LHCN-M2 (cell line): Measurements from ENCODE around the gene TTPAL. TPM values are rescaled to one million over a fixed set of nuclear protein-coding genes. Genes with fewer than 3 reads are reported as not detected.
A peak's percentile ranks its signal among the peaks of the same experiment; 100 is the strongest.
"Not testable (repeated sequence)": the region's sequence is repeated elsewhere in the genome, so short reads cannot be mapped to it uniquely, and the experiment has no call there.

Source experiments
- DNase-seq: peaks from one replicate; pipeline ENCODE4 v3.0.0-alpha.2; 2012; ENCODE audit warnings: low read depth
- total RNA-seq: library from RNA; depleted of rRNA; stranded (reverse); fragments of >200 nt; gene quantifications from 2 replicates; pipeline ENCODE4 v1.2.3, GENCODE V29; 2014

Gene TTPAL
- total RNA-seq, 1 experiment from 2014 or later = 19.9 TPM

DNA sequence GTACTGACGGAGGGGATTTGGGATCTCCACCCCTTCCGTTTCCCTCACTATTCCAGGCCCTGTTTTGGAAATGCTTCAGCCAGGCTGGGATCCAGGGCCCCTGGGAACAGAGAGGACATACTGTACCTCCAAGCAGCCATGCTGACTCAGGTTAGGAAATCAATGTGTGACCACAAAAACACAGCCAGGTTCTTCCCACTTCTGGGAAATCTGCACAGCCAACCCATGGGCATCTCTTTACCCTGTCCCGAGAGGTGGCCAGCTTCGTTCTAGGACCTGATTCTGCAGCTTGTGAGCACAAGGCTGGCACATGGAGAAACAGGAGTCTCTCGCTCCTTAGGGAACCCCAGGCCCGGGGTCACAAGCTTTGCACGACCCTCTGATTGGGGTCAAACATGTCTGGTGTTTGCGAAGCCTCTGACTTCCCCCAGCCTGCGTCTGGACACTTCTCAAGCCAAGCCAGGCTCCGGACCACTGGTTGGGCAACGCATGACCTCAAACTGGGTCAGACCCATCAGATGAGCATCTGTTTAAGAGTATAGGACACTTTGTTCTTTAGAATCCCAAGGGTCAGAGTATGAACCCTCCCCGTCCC lies 8.3 kb upstream of the TTPAL start:
- DNase-seq = peak; percentile 97

DNA sequence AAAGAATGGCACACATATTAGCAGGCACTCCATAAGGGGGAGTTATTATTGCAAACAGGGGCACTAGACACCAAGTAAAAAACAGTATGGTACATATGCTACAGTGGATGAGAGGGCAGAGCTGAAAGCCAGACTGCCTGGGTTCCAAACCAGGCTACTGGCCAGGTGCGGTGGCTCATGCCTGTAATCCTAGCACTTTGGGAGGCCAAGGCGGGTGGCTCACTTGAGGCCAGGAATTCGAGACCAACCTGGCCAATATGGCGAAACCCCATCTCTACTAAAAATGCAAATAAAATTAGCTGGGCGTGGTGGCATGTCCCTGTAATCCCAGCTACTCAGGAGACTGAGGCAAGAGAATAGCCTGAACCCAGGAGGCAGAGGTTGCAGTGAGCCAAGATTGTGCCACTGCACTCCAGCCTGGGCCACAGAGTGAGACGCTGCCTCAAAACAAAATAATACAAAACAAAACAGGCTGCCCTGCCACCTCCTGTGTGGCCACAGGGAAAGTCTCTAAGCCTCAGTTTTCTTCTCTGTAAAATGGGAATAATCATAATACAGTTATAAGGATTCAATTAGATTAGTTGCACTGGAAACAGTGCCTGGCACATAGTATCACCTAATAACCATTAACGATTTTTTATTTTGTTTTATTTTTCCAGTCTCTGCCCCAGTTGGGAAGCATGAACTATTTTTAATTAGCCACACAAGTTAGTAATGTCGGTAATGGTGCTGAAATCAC lies 7.5 kb upstream of the TTPAL start:
- no peak for DNase-seq

DNA sequence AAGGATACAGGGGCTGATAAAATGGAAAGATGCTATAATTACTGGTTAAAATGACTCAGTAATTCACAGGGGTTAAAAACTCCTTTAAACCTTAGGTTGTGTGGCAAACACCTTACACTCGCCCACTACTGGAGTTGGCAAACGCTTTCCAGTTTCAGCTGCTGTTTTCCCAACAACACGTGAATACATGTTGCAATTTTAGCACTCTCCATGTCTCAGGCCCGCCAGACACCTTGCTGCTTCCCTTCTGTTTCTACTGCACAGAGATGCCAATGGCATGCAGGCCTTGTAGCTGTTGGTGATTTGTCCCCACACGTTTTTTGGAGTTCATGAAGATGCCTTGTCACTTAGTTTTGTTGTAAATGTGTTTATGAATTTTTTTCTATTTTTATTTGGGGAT lies 5.3 kb upstream of the TTPAL start:
- no peak for DNase-seq

DNA sequence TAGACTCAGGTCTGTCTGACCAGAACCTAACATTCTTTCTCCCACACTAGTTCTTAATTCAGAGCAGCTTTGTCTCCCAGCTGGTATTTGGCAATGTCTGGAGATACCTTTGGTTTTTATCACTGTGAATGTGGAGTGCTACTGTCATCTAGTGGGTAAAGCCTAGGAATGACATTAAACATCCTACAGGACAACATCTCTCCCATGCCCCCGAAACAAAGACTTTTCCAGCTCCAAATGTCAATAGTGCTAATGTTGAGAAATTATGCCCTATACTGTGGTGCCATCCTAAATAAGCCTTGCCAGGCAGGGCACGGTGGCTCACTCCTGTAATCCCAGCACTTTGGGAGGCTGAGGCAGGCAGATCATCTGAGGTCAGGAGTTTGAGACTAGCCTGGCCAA lies 4.2 kb upstream of the TTPAL start:
- DNase-seq = peak; percentile 79

DNA sequence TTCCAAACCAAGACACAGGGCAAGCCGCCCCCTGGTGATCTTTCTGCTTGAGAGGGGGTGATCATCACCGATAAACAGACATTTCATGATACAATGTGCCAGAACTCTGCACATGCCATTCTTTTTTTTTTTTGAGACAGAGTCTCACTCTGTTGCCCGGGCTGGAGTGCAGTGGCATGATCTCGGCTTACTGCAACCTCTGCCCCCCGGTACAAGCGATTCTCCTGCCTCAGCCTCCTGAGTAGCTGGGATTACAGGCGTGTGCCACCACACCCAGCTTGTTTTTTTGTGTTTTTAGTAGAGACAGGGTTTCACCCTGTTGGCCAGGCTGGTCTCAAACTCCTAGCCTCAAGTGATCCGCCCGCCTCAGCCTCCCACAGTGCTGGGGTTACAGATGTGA lies 3.4 kb upstream of the TTPAL start:
- DNase-seq = not testable (repeated sequence)

DNA sequence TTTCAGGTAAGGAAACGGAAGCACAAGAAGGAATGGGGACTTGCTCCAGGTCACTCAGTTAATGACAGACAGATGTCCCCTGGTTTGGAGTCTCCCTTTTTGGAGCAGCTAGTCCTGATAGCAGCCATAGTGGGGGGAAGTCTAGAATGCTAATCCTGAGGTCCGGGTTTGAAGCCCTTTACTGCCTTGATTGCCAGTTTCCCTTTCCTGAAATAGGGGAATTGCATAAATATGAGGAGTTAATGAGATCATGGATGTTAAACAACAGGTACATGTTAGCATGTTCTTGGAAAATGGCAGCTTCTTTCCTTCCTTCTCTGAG lies 341 bp upstream of the TTPAL start:
- DNase-seq = no peak

DNA sequence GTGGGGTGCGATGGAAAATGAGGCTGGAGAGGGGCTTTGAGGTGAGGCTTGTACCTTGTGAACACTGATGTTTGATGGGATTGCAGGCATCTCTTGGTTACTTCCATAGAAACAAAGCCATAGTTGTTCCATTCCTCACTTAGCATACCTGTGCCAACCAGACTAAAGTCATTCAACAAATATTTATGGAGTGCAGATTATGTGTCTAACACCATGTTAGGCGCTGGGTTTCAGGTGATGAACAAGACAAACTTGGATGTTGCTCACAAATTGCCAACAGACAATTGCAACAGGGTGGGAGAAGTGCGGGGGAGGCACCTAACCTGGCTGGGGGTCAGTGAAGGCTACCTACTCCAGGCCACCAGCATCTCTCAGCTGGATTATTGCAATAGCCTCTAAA lies 1.5 kb downstream of the TTPAL start:
- DNase-seq = no peak

DNA sequence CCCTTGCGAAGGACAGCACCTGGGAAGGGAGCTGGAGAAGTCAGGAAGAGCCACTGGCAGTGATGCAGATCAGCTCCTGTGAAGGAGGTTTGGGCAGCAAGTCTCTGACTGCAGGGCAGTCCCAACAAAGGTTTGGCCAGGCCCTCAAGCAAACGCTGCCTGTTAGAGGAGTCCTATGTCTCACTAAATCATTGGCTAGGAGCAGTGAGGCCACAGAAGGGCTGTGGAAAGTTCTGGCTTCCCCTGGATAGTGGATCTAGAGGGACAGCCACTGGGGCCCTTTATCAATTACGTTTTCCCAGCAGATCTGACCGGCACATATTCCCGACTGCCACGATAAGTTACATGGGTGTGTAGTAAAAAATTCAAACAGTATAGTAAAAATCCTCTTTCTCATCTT lies 2.5 kb downstream of the TTPAL start:
- no peak for DNase-seq

DNA sequence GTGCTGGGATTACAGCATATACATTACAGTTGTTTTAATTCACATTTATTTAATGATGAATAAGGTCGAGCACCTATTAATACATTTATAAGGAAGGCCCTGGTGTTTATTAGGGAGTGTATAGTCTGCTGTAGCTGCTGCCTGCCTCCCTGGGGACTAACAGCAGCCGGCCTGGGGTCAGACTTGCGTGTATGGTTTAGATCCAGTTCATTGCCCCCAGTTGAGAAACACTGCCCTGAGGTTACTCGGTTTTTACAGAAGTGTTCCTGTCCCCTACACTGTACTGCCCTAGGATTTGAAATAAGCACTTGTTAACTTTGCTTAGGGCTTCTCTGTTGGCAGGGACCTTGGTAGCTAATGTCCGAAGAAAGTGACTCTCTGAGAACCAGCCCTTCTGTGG lies 4.0 kb downstream of the TTPAL start:
- no peak for DNase-seq

DNA sequence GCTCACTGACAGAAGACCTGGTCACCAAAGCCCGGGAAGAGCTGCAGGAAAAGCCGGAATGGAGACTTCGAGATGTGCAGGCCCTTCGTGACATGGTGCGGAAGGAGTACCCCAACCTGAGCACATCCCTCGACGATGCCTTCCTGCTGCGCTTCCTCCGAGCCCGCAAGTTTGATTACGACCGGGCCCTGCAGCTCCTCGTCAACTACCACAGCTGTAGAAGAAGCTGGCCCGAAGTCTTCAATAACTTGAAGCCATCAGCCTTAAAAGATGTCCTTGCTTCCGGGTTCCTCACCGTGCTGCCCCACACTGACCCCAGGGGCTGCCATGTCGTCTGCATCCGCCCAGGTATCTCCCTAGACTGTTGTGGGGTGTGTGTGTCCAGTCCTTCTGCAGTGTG lies 4.4 kb downstream of the TTPAL start:
- no peak for DNase-seq

DNA sequence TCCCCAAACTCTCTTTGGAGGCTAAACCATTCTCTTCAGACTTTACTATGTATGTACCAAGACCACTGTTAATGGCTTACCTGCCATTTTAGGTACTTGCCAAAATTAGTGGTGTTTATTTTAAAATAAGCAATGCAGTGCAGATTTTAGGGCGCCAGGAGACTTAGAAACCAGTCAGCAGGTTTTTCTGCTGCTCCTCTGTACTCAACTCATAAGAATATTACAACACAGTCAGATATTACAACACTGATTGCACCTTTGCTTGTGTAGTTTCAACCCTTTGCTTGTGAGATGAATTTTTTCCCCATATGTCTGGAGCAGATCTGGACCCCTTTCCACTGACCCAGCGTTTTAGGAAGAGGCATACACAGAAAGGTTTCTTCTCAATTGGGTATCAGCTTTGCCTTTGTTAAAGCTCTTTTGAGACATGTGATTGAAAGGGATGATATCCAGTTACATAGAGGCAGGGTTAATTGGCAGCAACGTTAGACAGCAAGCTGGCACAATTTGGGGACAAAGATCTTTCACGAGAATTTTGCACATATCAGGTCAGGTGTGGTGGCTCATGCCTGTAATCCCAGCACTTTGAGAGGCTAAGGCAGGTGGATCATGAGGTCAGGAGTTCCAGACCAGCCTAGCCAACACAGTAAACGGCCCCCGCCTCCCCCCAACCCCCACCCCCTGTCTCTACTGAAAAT lies 6.2 kb downstream of the TTPAL start:
- DNase-seq = no peak

DNA sequence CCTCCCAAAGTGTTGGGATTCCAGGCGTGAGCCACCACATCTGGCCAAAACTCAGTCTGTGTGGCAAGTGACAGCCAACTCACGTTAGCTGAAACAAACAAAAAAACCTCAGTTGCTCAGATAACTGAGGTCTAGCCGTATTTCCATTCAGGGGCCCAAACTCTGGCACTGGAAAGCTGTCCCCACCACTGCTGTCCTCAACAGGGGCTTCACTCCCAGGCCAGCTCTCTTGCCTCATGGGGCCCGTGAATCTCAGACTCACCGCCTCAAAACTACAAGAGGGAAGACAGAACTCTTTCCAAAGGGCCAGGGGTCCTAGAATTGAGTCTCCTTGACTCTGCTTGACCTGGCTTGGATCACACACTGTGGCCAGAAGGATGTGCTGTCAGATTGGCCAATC lies 7.4 kb downstream of the TTPAL start:
- no peak for DNase-seq

DNA sequence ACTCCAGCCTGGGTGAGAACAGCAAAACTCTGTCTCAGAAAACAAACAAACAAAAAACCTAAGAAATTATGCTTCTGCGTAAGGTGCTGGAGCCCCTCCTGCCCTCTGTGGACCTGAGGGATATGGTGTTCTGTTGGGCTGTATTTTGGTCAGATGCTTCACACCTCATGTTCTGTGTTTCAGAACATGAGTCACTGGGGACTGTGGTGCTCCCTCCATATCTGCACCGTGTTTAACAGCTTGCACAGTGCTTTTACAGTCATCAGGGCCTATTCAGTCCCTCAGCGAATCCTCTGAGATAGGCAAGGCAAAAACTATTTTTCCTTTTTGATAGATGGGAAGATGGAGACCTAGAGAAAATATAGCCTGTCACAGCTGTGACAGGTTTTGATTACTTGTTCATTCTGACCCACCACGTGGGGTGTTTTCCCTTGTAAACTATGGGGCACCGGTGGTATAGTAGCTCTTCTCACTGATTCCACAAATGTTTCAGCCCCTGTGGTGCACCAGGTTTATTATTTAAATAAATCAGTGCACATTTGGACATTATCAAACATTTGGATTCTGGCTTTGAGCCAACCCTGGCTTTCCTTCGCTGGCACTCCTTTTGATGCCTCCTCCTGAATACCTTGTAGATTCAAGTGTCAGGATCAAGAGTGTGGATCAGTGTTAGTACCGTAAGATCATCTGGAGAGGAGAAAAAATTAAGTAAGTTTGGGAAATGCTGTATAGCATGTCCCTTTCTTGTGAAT lies 9.6 kb downstream of the TTPAL start:
- no peak for DNase-seq

DNA sequence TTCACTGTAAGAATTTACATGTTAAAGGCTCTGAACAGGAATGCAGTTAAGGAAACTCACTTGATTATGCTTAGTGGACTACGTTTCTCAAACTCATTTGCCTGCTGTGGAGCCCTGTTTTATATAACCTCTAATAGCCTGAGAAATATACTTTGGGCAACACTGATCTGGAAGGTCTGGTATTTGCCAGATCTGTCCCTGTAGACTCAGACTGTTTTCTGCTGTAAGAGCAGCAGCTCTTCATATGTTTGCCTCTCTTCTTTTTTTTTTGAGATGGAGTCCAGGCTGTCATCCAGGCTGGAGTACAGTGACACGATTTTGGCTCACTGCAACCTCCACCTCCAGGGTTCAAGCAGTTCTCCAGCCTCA lies 10.1 kb downstream of the TTPAL start:
- no peak for DNase-seq

DNA sequence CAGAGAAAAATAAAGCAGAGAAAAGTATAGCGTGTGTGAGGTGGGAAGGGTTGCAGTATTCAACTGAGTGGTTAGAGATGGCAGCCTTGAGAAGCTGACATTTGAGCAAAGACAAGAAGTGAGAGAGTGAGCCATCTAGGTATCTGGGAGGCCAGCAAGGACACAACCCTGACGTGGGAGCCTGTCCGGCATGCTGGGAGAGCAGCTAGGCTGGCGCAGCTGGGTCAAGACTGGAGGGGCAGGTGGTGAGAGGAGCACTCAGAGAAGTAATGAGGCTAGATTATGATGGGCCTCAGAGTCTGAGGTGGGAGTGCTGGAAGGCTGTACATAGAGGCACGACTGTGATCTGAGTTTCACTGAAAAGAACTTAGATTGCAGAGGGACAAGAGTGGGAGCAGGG lies 12.9 kb downstream of the TTPAL start:
- DNase-seq = no peak

DNA sequence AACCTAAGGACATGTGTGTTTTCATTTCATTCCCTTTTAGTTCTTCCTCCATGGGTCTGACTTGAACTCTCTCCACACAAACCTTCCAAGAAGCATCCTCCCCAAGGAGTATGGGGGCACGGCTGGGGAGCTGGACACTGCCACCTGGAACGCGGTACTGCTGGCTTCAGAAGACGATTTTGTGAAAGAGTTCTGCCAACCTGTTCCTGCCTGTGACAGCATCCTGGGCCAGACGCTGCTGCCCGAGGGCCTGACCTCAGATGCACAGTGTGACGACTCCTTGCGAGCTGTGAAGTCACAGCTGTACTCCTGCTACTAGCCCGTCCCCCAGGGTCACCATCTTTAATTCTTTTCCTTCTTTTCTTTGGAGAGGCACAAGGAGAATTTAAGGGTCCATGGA lies 13.5 kb downstream of the TTPAL start:
- DNase-seq = no peak

DNA sequence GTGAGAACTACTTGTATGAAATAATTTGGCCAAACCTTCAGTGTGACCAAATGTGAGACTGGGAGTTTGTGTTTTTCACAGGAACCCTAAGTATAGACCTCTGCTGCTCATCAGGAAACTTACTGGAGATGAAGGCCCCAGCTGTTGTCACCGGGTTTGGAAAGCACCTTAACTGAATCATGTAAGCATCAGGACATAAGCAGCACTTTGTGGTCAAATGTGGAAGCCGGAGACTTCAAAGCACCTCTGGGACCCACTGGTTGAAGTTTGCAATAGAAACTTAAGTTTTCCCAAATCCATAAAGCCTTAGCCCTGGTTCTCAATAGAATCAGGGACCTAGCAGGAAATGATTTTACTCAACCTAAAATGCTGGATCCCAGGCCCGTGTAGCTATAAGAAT lies 14.3 kb downstream of the TTPAL start:
- DNase-seq = no peak

DNA sequence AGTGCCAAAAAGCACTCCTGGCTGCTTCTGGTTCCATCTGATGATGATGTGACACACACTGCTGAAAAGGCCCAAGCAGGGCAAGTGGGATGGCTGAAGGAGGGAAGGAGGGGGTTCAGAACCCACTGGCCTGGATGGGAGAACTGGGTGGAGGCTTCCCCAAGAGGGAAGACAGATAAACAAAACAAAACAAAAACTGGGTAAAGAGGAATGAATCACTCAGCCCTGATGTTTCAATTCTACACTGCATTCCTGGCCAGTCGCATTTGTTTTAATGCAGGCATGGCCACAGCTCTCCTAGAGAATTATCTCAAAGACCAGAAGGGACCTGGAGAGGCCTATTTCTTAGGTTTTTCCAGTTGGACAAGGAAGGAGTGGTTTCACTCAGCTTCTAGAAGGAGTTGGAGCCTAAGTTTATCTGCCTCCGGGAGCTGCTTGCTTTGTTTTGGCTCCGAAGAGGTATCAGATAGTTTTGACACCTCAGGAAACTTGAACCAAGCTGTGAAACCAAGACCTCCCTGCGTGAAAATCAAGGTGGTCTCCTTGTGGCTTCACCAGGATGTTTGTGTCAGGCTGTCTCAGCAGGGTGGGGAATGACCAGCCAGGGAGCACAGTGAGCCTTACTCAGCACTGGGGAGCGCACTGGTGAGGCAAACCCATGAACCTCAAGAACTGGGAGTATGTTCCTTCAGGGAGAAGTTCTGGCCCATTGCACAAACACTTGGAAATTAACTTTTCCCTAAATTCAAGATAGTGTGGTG lies 16.1 kb downstream of the TTPAL start:
- peak; percentile 73 for DNase-seq

DNA sequence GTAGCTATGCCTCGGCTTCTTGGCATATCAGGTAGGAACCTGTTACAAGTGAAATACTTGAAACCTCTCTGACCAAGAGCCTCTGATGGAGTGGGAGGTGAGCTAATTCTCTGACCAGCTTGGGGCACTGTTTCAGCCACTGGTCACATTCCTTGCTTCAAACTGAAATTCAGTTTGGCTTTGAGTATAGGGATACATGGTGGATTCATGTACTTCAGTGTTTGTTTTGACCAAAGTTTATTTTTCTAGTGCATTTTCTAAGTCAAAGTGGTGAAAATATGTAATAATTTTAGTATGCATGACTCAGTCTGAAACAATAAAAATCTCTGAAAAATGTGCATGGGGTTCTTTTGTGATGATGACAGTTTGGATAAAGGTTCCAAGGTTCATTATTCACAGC lies 18.6 kb downstream of the TTPAL start:
- DNase-seq = peak; percentile 86

DNA sequence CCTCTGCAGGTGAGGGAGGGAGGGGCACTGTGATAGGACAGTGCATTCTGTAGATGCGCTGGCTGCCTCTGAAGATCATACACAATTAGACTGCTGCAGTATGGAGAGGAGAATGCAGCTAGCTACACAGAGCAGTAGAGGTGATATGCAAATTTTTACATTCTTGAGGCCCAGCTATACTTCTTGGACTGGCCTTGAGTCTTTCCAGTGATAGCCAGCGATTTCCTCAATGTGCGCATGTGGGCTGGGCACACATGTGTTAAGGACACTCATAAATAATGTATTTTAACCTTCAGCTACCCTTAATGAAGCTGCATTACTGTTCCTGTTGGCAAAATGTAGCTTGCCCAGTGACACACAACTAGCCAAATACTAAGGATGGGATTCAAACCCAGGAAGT lies 19.0 kb downstream of the TTPAL start:
- DNase-seq = no peak

DNA sequence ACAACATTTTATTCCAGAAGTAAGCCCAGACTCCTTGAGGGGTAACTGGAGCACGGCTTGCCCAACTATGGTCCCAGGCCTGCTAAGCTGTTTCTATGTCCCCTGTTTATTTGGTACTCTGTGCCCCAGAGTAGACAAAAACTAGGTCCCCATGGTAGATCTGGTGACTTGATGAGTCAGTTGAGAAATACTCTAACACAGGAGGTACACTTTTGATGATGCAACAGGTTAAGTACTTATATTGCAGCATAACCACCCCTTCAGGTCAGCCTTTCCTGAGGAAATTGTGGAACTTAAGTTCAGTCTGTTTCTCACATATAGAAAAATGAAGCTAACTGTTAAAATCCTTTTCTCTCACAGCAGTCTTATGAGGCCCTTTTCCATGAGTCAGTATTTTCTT lies 19.6 kb downstream of the TTPAL start:
- peak; percentile 75 for DNase-seq
